Endothelial cell of umbilical vein (primary cell): Measurements from ENCODE around the gene CAMK2B.

Experiments
- CTCF ChIP-seq, 2 donors: IDR thresholded peaks; 1 replicate in 1 of 2; 2 replicates in 1 of 2; pipeline ENCODE4 v1.5.1; 2011; ENCODE audit warnings: low read length in 2 of 2, mild to moderate bottlenecking in 2 of 2, moderate library complexity in 2 of 2, control low read depth in 1 of 2, inconsistent platforms in 1 of 2, low read depth in 1 of 2; ENCODE audit not compliant: insufficient read depth in 1 of 2; ENCODE audit errors: extremely low read depth in 1 of 2
- EZH2 ChIP-seq: IDR thresholded peaks from 2 replicates; pipeline ENCODE4 v1.6.1; 2012; ENCODE audit warnings: borderline replicate concordance, low read depth, mild to moderate bottlenecking, moderate library complexity, low read length, inconsistent platforms; ENCODE audit not compliant: severe bottlenecking
- JUN ChIP-seq: IDR thresholded peaks from 2 replicates; pipeline ENCODE4 v1.6.1; 2011; ENCODE audit warnings: borderline replicate concordance, low read depth; ENCODE audit not compliant: insufficient read length, insufficient read depth
- POLR2A ChIP-seq: IDR thresholded peaks from 2 replicates; pipeline ENCODE4 v1.6.1; 2012; ENCODE audit warnings: low read depth, mild to moderate bottlenecking, control low read depth, low read length
- POLR2AphosphoS5 ChIP-seq: IDR thresholded peaks from 2 replicates; pipeline ENCODE4 v1.6.1; 2012; ENCODE audit warnings: low read depth, mild to moderate bottlenecking, control low read depth, low read length, moderate library complexity; ENCODE audit not compliant: insufficient read depth

- TF ChIP-seq POLR2A (no peak), CTCF (IDR thresholded peaks at IDR 0.05; ENCODE audit: extremely low read depth in 1 of 2, insufficient read depth in 1 of 2, low read depth in 1 of 2, low read length in 2 of 2) (no peak), POLR2AphosphoS5 (no peak), EZH2 (no peak), JUN (no peak)
Observed at GRCh38 chr7:44284216-44284615, 41.2 kb downstream of the CAMK2B start.
